GM20431 (cell line): ENCODE data around the gene GSTA3.
"Not testable (repeated sequence)": the region's sequence is repeated elsewhere in the genome, so short reads cannot be mapped to it uniquely, and the experiment has no call there.

ENCODE experiments used
- in situ Hi-C: fragments of 300-500 bp; cut with MseI, MboI; formaldehyde crosslinking; loops from one replicate; pipeline ENCODE4 v1.15.0; 2020; ENCODE audit warnings: low sequenced_read_pairs; ENCODE audit not compliant: unreplicated experiment

Gene GSTA3

GRCh38 chr6:52918027-52918686, 8.7 kb upstream of the GSTA3 start:
- in situ Hi-C loops: not testable (repeated sequence)

- in situ Hi-C loops: no loop called here
These were observed 5.0 kb upstream of the GSTA3 start for GRCh38 chr6:52914516-52914915.

GRCh38 chr6:52910091-52910490, 593 bp upstream of the GSTA3 start:
- in situ Hi-C loops: no loop called here

GRCh38 chr6:52909131-52909530, 367 bp downstream of the GSTA3 start:
- in situ Hi-C loops: no loop called here

- in situ Hi-C loops: no loop called here
These were observed 972 bp downstream of the GSTA3 start for GRCh38 chr6:52908526-52908925.

GRCh38 chr6:52904562-52905279, 4.8 kb downstream of the GSTA3 start:
- in situ Hi-C loops: no loop called here

GRCh38 chr6:52900536-52900935, 9.0 kb downstream of the GSTA3 start:
- in situ Hi-C loops: no loop called here

GRCh38 chr6:52895790-52896189, 13.7 kb downstream of the GSTA3 start:
- in situ Hi-C loops: not testable (repeated sequence)

GRCh38 chr6:52894285-52894684, 15.2 kb downstream of the GSTA3 start:
- in situ Hi-C loops: no loop called here

GRCh38 chr6:52893803-52894202, 15.7 kb downstream of the GSTA3 start:
- in situ Hi-C loops: no loop called here

- in situ Hi-C loops: no loop called here
These were observed 16.3 kb downstream of the GSTA3 start for GRCh38 chr6:52893221-52893620.

- in situ Hi-C loops: no loop called here
These were observed 19.5 kb downstream of the GSTA3 start for GRCh38 chr6:52890018-52890417.

- in situ Hi-C loops: no loop called here
These were observed 21.5 kb downstream of the GSTA3 start for GRCh38 chr6:52887910-52888524.

- in situ Hi-C loops: no loop called here
These were observed 27.3 kb downstream of the GSTA3 start for GRCh38 chr6:52881996-52882841.

- in situ Hi-C loops: no loop called here
These were observed 27.9 kb downstream of the GSTA3 start for GRCh38 chr6:52881662-52881995.

- in situ Hi-C loops: no loop called here
These were observed 31.7 kb downstream of the GSTA3 start for GRCh38 chr6:52877786-52878185.

GRCh38 chr6:52877168-52877567, 32.3 kb downstream of the GSTA3 start:
- in situ Hi-C loops: no loop called here

- in situ Hi-C loops: no loop called here
These were observed 33.3 kb downstream of the GSTA3 start for GRCh38 chr6:52876056-52876787.

GRCh38 chr6:52872031-52872430, 37.5 kb downstream of the GSTA3 start:
- in situ Hi-C loops: no loop called here

- in situ Hi-C loops: no loop called here
These were observed 37.9 kb downstream of the GSTA3 start for GRCh38 chr6:52871621-52872020.
